ENCODE data around the gene OPCML.

DNA sequence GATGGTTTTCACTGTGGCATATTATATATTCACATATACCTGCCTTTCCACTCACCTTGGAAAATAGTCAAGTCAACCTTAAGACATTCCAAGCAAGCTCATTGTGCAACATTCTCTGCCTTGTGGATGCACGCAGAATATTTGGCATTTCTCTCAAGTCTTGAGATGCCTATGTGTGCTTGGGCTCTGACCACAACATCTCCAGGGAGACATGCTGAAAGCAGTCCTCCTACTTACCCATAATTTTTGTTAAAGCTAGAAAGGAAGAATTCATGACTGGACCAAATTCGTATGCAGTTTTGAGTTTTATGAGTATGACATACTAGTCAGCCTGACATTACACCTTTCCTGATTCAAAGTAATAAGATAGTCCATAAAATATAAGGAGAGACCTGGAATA lies 684.0 kb downstream of the OPCML start:
- TF ChIP-seq, protein P1, sequence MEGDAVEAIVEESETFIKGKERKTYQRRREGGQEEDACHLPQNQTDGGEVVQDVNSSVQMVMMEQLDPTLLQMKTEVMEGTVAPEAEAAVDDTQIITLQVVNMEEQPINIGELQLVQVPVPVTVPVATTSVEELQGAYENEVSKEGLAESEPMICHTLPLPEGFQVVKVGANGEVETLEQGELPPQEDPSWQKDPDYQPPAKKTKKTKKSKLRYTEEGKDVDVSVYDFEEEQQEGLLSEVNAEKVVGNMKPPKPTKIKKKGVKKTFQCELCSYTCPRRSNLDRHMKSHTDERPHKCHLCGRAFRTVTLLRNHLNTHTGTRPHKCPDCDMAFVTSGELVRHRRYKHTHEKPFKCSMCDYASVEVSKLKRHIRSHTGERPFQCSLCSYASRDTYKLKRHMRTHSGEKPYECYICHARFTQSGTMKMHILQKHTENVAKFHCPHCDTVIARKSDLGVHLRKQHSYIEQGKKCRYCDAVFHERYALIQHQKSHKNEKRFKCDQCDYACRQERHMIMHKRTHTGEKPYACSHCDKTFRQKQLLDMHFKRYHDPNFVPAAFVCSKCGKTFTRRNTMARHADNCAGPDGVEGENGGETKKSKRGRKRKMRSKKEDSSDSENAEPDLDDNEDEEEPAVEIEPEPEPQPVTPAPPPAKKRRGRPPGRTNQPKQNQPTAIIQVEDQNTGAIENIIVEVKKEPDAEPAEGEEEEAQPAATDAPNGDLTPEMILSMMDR (conservative IDR thresholded peaks at IDR 0.05; ENCODE audit: low read length): no peak
- TF ChIP-seq EZH2phosphoT487 (IDR thresholded peaks at IDR 0.05; ENCODE audit: borderline replicate concordance): no peak
